Uterus (tissue), 2 donors: Measurements from ENCODE around the gene BNIP1.

Experiments used
- CTCF ChIP-seq, 4 experiments: fragments of 200-600 bp in 2 of 4; fragments of 450-650 bp in 2 of 4; sonication (generic) in 2 of 4; IDR thresholded peaks; one replicate each; pipeline ENCODE4 v1.5.1; 2016 to 2019; ENCODE audit warnings: antibody characterized with exemption in 4 of 4, mild to moderate bottlenecking in 2 of 4, moderate library complexity in 1 of 4
- POLR2A ChIP-seq, 2 donors: fragments of 450-650 bp; IDR thresholded peaks; one replicate each; pipeline ENCODE4 v1.6.1; 2016; ENCODE audit warnings: antibody characterized with exemption in 2 of 2, mild to moderate bottlenecking in 1 of 2, moderate library complexity in 1 of 2

GRCh38 chr5:173210877-173211276, 66.5 kb downstream of the BNIP1 start:
- no peak for TF ChIP-seq CTCF (IDR thresholded peaks at IDR 0.05)
- no peak for TF ChIP-seq POLR2A (IDR thresholded peaks at IDR 0.05)
